CD4-positive, alpha-beta T cell treated with Interleukin-15 for 4 hours (primary cell): ENCODE measurements around the gene PRRC1.

Source experiments
- DNase-seq: peaks from one replicate; pipeline ENCODE4 v3.0.0-alpha.2; 2020; ENCODE audit warnings: low spot score

The PRRC1 gene

GRCh38 chr5:127580731-127581130 is 63.3 kb downstream of the PRRC1 start:
- no peak for DNase-seq

DNA sequence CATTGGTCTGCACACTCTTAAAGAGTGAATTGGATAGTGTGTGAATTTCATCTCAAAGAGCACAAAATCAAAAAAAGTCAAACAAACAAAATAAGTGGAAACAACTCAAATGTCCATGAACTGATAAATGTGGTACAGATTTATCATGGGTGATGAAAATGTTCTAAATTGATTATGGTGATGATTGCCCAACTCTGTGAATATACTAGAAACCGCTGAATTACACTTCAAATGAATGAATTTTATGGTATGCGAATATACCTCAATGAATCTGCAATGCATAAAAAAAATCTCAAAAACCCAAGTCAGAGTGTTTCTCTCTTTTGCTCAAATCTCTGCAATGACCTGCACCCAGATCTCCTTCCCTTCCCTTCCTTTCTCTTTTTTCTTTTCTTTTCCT is 64.0 kb downstream of the PRRC1 start:
- no peak for DNase-seq

- no peak for DNase-seq
These were observed 65.4 kb downstream of the PRRC1 start for GRCh38 chr5:127582773-127583370.

- DNase-seq = no peak
These were observed 66.4 kb downstream of the PRRC1 start for GRCh38 chr5:127583866-127584265.

DNA sequence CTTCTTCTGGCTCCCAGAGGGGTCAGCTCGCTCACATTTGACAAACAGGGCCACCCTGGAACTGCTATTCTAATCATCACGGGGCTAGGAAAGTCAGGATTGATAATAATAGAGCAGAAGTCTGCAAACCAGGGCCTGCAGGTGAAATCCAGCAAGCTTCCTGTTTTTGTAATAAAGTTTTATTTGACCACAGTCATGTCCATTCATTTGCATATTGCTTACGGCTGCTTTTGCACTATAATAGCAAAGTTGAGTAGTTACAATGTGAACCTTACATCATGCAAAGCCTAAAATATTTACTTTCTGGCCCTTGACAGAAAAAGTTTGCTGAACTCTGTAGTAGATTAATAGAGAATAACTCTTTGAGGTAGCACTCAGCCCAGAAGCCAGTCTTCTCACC is 68.2 kb downstream of the PRRC1 start:
- DNase-seq = no peak

- no peak for DNase-seq
These were observed 68.8 kb downstream of the PRRC1 start for GRCh38 chr5:127586066-127586770.

DNA sequence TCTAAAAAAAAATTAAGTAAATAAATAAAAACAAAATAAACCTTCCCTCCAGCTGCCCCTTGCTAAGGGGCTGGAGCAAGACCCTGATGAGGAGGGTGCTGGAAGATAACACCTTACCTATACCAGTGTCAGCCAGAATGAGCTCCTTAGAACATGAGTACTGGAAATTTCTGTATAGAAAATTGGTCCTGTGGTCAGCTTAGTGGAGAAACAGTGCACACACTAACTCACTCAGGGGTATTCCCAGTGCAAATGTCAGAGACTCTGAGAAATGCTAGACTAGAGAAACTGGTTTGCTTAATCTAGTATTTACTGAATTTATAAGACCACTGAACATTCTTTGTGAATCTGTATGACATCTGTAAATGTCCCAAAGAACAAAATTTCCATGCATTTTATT is 69.4 kb downstream of the PRRC1 start:
- no peak for DNase-seq

DNA sequence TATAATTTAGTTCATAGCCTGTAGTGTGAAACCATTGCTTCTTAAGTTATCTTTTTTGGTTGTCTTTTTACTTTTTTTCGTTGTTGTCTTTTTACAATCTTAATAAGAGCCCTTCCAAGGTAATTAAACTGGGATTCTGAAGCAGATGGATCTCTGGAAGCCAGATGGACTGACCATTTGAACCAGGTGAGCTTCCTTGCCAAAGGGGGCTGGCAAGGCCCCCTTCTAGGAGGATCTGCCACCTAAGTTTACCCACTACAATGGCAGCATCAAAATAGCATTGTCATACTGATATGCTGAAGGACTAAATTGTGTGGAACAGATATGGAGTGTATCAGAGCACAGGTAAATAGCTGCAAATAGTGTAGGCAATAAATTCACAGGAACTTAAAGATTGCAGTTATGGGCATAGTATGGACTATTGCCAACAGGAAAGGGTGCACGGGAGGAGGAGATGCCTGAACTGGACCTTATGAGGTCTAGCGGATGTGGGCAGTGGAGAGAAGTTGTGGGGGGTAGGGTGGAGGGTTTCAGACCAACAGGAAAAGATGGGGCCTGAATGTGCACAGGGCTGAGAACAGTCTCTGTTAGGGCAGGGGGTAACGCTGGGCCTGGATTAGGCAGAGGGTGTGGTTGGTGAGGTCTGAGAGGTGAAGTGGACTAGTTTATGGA is 69.9 kb downstream of the PRRC1 start:
- no peak for DNase-seq

DNA sequence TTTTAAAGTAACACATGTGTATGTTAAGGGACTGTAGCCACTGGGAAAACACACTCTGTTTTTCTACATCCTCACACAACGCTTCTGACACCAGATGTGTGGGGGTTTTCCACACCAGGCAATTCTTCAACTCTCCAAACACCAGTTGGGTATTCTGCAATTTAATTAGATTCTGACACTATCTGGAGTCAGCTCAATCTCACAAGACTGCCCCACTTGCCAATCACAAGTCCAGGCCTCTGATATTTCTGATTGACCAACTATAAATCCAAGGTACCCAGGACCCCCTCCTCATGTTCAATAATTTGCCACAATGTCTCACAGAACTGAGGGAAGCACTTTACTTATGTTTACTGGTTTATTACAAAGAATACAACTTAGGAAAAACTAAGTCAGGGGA is 70.9 kb downstream of the PRRC1 start:
- no peak for DNase-seq

DNA sequence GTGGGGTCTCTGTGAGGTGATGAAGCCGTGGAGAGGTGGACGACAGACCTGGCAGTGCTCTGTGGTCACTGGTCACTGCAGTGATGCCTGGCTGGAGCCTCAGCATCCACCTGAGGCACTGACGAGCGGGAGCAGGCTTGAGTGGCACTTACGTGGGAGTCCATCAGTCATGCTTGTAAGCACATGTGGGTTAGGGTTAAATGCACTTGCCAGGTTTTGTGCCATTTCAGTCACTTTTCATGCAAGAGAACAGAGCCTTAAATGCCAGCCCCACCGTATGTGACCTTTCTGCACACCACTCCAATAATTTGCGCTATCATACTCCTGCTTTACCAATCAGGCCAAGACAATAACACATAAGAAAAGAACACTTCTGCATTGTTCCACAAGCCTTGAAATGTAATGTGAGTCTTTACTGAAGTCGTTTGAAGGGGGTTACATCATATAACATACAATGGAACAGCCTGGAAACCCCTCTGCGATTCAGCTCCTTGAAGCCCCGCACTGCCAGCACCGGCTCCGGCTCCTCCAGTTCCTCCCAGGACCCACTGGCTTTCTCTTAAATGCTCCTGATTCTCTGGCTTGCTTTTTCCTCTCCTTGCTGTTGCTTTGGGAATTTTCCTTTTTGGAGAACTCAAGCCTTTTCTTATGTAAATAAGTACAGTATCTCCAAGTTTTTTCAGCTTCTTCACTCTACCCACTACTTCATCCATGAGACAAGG is 72.0 kb downstream of the PRRC1 start:
- no peak for DNase-seq

GRCh38 chr5:127590156-127590722 is 72.8 kb downstream of the PRRC1 start:
- DNase-seq = no peak

DNA sequence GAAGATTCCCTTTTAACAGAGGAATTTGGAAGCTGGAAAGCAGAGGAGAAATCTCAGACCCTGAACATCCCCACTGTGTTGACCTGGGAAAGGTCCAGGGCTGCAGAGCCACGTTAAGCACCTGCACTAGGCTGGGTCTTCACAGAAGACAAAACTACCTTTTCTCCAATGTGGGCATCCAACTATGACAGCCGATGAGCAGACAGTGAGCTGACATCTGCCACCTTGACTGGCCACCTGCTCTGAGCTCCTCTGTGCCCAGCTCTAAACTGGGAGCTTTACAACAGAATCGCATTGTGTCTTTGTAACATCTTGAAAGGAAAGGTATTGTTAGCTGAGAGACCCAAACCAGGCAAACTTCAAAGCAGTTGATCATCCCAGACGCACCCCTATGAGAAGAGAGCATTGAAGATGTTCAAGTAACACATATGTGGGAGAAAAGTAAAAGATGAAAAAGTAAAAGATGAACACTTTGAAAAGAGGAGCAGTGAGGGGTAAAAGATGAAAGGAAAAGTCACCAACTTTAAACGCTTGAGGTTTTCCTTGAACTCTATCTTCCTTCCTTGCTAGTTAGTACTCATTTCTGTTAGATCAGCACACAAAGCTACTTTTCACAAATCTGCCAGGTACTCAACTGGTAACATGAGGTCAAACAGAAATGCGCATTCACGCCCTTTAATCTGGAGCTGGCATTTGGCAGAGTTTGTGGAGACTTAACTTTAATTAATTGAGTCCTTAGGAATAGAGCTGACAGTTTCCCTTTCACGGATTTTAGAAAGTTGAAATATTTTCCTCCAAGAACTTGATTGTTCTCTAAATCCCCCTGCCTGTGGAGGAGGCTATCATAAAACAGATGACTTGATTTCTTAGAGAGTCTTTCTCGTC is 78.3 kb downstream of the PRRC1 start:
- DNase-seq = no peak

- no peak for DNase-seq
These were observed 79.1 kb downstream of the PRRC1 start for GRCh38 chr5:127596501-127596900.

- no peak for DNase-seq
These were observed 81.9 kb downstream of the PRRC1 start for GRCh38 chr5:127599320-127599719.

DNA sequence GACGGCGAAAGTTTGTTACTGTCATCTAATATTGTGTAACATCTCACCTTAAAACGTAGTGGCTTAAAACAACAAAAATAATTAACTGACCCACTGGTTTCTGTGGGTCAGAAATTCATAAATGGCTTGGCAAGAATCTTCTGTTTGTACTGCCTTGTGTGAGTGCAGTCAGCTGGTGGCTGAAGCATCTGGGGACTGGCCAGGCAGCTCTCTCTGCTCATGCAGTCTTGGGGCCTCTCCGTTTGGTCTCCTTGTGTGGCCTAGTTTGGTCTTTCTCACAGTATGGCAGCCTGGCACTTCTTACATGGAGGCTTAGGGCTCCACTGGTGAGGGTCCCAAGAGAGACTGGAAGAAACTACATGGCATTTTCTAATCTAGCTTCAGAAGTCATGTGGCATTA is 82.4 kb downstream of the PRRC1 start:
- DNase-seq = no peak

GRCh38 chr5:127601111-127601510 is 83.7 kb downstream of the PRRC1 start:
- DNase-seq = no peak

GRCh38 chr5:127601601-127602000 is 84.2 kb downstream of the PRRC1 start:
- DNase-seq = no peak

DNA sequence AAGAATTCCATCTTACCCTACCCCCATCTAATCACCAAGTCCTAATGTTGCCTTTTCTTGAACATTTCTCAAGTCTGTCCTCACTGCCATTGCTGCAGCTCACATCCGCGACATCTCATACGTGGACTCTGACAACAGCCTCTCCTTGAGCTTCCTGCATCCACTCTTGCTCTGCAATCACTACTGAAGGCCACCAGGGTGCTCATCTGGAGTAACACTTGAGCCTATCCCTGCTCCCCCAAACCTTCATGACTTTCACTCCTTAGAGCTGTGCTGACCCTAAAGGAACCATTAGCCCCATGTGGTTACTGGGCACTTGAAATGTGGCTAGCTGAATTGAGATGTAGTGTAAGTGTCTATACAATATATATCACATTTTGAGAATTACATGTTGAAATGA is 85.0 kb downstream of the PRRC1 start:
- no peak for DNase-seq

GRCh38 chr5:127602896-127603844 is 85.7 kb downstream of the PRRC1 start:
- DNase-seq = no peak
